Measurements from ENCODE around the gene IP6K2. TPM values are rescaled to one million over a fixed set of nuclear protein-coding genes. Genes with fewer than 3 reads are reported as not detected.

IP6K2 gene
- total and polyA plus RNA-seq, 2 of the 13 experiments (the other 11 are each of a cell fraction or from before 2014, with no cell fraction given) = 85.5 to 112 TPM

DNA sequence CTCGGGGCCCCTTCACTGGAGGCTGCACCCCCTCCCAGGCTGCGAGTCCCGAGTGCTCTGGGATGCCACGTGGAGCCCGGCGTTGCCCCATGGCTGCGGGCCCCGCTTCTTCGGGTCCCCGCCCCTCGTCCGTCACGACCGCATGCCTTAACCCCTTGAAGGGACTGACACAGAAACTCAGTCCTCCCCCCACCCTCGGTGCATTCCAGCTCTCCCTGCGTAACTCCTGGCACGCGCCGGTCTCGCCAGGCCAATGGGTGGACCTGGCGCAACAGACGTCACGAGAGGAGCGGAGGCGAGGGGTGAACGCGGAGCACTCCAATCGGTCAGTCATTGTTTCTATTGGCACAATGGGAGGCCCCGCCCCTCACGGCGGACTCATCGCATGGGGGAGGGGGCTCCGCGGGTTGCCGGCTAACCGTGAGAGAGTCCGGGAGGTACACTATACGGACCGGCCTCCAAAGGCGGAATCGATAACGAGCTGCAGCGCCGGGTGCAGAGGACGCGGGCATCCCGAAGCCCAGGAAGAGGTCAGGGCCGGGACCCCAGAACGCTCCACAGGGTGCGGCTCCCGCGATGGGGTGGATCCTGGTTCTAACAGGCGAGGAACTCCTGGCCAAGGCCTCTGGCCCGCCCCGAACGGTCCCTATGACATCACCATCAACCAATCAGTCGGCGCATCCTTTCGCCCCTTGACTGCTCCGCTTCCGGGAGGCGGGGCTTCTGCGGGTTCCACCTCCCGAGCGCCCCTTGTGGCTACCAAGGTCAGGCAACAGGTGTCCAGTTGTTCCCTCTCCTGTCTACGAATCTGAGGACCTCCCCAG is 53.3 kb downstream of the IP6K2 start (continued):
- TF ChIP-seq, protein P1, sequence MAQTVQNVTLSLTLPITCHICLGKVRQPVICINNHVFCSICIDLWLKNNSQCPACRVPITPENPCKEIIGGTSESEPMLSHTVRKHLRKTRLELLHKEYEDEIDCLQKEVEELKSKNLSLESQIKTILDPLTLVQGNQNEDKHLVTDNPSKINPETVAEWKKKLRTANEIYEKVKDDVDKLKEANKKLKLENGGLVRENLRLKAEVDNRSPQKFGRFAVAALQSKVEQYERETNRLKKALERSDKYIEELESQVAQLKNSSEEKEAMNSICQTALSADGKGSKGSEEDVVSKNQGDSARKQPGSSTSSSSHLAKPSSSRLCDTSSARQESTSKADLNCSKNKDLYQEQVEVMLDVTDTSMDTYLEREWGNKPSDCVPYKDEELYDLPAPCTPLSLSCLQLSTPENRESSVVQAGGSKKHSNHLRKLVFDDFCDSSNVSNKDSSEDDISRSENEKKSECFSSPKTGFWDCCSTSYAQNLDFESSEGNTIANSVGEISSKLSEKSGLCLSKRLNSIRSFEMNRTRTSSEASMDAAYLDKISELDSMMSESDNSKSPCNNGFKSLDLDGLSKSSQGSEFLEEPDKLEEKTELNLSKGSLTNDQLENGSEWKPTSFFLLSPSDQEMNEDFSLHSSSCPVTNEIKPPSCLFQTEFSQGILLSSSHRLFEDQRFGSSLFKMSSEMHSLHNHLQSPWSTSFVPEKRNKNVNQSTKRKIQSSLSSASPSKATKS (CRISPR knock-in tag; IDR thresholded peaks at IDR 0.05) = no peak
- TF ChIP-seq YEATS4 (CRISPR knock-in tag; IDR thresholded peaks at IDR 0.05; ENCODE audit: borderline replicate concordance) (peak; percentile 88; the same call in 1 of the 2 replicates), ZNF891 (CRISPR knock-in tag; IDR thresholded peaks at IDR 0.05) (peak; percentile 87; the same call in 1 of the 2 replicates), HNRNPL (IDR thresholded peaks at IDR 0.05; ENCODE audit: low read depth, low read length) (peak; percentile 74)
- TF ChIP-seq, protein P2, sequence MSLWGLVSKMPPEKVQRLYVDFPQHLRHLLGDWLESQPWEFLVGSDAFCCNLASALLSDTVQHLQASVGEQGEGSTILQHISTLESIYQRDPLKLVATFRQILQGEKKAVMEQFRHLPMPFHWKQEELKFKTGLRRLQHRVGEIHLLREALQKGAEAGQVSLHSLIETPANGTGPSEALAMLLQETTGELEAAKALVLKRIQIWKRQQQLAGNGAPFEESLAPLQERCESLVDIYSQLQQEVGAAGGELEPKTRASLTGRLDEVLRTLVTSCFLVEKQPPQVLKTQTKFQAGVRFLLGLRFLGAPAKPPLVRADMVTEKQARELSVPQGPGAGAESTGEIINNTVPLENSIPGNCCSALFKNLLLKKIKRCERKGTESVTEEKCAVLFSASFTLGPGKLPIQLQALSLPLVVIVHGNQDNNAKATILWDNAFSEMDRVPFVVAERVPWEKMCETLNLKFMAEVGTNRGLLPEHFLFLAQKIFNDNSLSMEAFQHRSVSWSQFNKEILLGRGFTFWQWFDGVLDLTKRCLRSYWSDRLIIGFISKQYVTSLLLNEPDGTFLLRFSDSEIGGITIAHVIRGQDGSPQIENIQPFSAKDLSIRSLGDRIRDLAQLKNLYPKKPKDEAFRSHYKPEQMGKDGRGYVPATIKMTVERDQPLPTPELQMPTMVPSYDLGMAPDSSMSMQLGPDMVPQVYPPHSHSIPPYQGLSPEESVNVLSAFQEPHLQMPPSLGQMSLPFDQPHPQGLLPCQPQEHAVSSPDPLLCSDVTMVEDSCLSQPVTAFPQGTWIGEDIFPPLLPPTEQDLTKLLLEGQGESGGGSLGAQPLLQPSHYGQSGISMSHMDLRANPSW (CRISPR knock-in tag; IDR thresholded peaks at IDR 0.05; ENCODE audit: borderline replicate concordance) = no peak; the same call in 1 of the 2 replicates
- TF ChIP-seq, protein P3, sequence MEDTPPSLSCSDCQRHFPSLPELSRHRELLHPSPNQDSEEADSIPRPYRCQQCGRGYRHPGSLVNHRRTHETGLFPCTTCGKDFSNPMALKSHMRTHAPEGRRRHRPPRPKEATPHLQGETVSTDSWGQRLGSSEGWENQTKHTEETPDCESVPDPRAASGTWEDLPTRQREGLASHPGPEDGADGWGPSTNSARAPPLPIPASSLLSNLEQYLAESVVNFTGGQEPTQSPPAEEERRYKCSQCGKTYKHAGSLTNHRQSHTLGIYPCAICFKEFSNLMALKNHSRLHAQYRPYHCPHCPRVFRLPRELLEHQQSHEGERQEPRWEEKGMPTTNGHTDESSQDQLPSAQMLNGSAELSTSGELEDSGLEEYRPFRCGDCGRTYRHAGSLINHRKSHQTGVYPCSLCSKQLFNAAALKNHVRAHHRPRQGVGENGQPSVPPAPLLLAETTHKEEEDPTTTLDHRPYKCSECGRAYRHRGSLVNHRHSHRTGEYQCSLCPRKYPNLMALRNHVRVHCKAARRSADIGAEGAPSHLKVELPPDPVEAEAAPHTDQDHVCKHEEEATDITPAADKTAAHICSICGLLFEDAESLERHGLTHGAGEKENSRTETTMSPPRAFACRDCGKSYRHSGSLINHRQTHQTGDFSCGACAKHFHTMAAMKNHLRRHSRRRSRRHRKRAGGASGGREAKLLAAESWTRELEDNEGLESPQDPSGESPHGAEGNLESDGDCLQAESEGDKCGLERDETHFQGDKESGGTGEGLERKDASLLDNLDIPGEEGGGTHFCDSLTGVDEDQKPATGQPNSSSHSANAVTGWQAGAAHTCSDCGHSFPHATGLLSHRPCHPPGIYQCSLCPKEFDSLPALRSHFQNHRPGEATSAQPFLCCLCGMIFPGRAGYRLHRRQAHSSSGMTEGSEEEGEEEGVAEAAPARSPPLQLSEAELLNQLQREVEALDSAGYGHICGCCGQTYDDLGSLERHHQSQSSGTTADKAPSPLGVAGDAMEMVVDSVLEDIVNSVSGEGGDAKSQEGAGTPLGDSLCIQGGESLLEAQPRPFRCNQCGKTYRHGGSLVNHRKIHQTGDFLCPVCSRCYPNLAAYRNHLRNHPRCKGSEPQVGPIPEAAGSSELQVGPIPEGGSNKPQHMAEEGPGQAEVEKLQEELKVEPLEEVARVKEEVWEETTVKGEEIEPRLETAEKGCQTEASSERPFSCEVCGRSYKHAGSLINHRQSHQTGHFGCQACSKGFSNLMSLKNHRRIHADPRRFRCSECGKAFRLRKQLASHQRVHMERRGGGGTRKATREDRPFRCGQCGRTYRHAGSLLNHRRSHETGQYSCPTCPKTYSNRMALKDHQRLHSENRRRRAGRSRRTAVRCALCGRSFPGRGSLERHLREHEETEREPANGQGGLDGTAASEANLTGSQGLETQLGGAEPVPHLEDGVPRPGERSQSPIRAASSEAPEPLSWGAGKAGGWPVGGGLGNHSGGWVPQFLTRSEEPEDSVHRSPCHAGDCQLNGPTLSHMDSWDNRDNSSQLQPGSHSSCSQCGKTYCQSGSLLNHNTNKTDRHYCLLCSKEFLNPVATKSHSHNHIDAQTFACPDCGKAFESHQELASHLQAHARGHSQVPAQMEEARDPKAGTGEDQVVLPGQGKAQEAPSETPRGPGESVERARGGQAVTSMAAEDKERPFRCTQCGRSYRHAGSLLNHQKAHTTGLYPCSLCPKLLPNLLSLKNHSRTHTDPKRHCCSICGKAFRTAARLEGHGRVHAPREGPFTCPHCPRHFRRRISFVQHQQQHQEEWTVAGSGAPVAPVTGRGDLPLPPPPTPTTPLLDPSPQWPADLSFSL (CRISPR knock-in tag; IDR thresholded peaks at IDR 0.05) = no peak
- TF ChIP-seq, protein P4, sequence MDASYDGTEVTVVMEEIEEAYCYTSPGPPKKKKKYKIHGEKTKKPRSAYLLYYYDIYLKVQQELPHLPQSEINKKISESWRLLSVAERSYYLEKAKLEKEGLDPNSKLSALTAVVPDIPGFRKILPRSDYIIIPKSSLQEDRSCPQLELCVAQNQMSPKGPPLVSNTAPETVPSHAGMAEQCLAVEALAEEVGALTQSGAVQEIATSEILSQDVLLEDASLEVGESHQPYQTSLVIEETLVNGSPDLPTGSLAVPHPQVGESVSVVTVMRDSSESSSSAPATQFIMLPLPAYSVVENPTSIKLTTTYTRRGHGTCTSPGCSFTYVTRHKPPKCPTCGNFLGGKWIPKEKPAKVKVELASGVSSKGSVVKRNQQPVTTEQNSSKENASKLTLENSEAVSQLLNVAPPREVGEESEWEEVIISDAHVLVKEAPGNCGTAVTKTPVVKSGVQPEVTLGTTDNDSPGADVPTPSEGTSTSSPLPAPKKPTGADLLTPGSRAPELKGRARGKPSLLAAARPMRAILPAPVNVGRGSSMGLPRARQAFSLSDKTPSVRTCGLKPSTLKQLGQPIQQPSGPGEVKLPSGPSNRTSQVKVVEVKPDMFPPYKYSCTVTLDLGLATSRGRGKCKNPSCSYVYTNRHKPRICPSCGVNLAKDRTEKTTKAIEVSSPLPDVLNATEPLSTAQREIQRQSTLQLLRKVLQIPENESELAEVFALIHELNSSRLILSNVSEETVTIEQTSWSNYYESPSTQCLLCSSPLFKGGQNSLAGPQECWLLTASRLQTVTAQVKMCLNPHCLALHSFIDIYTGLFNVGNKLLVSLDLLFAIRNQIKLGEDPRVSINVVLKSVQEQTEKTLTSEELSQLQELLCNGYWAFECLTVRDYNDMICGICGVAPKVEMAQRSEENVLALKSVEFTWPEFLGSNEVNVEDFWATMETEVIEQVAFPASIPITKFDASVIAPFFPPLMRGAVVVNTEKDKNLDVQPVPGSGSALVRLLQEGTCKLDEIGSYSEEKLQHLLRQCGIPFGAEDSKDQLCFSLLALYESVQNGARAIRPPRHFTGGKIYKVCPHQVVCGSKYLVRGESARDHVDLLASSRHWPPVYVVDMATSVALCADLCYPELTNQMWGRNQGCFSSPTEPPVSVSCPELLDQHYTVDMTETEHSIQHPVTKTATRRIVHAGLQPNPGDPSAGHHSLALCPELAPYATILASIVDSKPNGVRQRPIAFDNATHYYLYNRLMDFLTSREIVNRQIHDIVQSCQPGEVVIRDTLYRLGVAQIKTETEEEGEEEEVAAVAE (CRISPR knock-in tag; IDR thresholded peaks at IDR 0.05; ENCODE audit: borderline replicate concordance) = peak; percentile 74; the same call in 1 of the 2 replicates
- TF ChIP-seq, protein P5, sequence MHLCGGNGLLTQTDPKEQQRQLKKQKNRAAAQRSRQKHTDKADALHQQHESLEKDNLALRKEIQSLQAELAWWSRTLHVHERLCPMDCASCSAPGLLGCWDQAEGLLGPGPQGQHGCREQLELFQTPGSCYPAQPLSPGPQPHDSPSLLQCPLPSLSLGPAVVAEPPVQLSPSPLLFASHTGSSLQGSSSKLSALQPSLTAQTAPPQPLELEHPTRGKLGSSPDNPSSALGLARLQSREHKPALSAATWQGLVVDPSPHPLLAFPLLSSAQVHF (CRISPR knock-in tag; IDR thresholded peaks at IDR 0.05) = peak; percentile 79; the same call in 1 of the 2 replicates

Data from HepG2 (cell line).